ENCODE measurements around the gene MSTN.

- no peak for TF ChIP-seq CTCF (IDR thresholded peaks at IDR 0.05; ENCODE audit: borderline replicate concordance, extremely low read depth, low read length, poor library complexity, severe bottlenecking)
- TF ChIP-seq EZH2 (IDR thresholded peaks at IDR 0.05; ENCODE audit: borderline replicate concordance, low read depth, low read length, severe bottlenecking), result no peak
These were observed 12.5 kb downstream of the MSTN start for GRCh38 chr2:190050001-190050400.

Data from DND-41 (cell line).